Activated CD8-positive, alpha-beta memory T cell treated with anti-CD3 and anti-CD28 coated beads, Interleukin-2, amount 50 U/mL, for 48 hours (primary cell): ENCODE results near the gene UBE3D.

Experiments
- DNase-seq: peaks from one replicate; pipeline ENCODE4 v3.0.0-alpha.2; 2020

Gene UBE3D

GRCh38 chr6:83065511-83066192 is at the start of gene UBE3D:
TSS of gene UBE3D (minus strand) at chr6:83065841. CDS start at chr6:83065718, 123 bp downstream.
- peak; percentile 99 for DNase-seq

- no peak for DNase-seq
These were observed 48.5 kb upstream of the UBE3D start for GRCh38 chr6:83114164-83114563.

- no peak for DNase-seq
These were observed 47.6 kb upstream of the UBE3D start for GRCh38 chr6:83113258-83113657.

- DNase-seq = no peak
These were observed 42.7 kb upstream of the UBE3D start for GRCh38 chr6:83108378-83108777.

GRCh38 chr6:83098589-83098988 is 32.9 kb upstream of the UBE3D start:
- no peak for DNase-seq

- no peak for DNase-seq
These were observed 32.0 kb upstream of the UBE3D start for GRCh38 chr6:83097675-83098074.

GRCh38 chr6:83097204-83097603 is 31.6 kb upstream of the UBE3D start:
- no peak for DNase-seq

- no peak for DNase-seq
These were observed 31.1 kb upstream of the UBE3D start for GRCh38 chr6:83096791-83097190.

GRCh38 chr6:83092756-83093399 is 27.2 kb upstream of the UBE3D start:
- DNase-seq = no peak

GRCh38 chr6:83086751-83087150 is 21.1 kb upstream of the UBE3D start:
- DNase-seq = no peak

GRCh38 chr6:83083476-83083875 is 17.8 kb upstream of the UBE3D start:
- no peak for DNase-seq

GRCh38 chr6:83073615-83074014 is 8.0 kb upstream of the UBE3D start:
- no peak for DNase-seq

GRCh38 chr6:83072726-83073125 is 7.1 kb upstream of the UBE3D start:
- no peak for DNase-seq

- DNase-seq = no peak
These were observed 6.1 kb upstream of the UBE3D start for GRCh38 chr6:83071707-83072106.

- no peak for DNase-seq
These were observed 5.4 kb upstream of the UBE3D start for GRCh38 chr6:83071023-83071422.

- DNase-seq = no peak
These were observed 4.0 kb upstream of the UBE3D start for GRCh38 chr6:83069633-83070032.

GRCh38 chr6:83068616-83069015 is 3.0 kb upstream of the UBE3D start:
- DNase-seq = no peak

- peak; percentile 98 for DNase-seq
These were observed 2.1 kb upstream of the UBE3D start, which contains the start of gene DOP1A for GRCh38 chr6:83067448-83068439. TSS of gene DOP1A (plus strand) at chr6:83067671. CDS start at chr6:83096978, 29,307 bp downstream.

- no peak for DNase-seq
These were observed 3.4 kb downstream of the UBE3D start for GRCh38 chr6:83062225-83062624.

- no peak for DNase-seq
These were observed 4.5 kb downstream of the UBE3D start for GRCh38 chr6:83061190-83061589.

- DNase-seq = no peak
These were observed 7.8 kb downstream of the UBE3D start for GRCh38 chr6:83057705-83058321.

- DNase-seq = peak; percentile 58
These were observed 10.2 kb downstream of the UBE3D start for GRCh38 chr6:83055366-83055964.
